Stimulated activated CD8-positive, alpha-beta memory T cell treated with anti-CD3 and anti-CD28 coated beads, Interleukin-15, amount 100 ng/mL, for 48 hours (primary cell): ENCODE data around the gene MRTFB.
A peak's percentile ranks its signal among the peaks of the same experiment; 100 is the strongest.

ENCODE experiments used
- DNase-seq, 2 donors: peaks; one replicate each; pipeline ENCODE4 v3.0.0-alpha.2; 2020; ENCODE audit warnings: low read depth in 2 of 2

MRTFB gene

DNA sequence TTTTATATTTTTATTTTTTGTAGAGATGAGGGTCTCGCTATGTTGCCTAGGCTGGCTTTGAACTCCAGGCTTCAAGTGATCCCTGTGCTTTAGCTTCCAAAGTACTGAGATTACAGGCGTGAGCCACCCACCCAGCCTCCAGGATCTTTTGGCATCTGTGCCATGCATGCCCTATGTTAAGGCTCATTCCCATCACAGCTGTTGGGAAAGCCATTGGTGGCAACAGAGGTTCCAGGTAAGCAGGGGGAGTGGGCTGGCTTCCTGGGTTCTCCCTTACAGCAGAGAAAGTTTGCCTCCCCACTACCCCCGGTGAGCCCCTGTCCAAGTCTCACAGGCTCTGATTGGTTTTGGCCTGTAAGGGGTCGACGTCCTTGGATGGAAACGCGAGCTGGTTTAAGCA lies 8.9 kb upstream of the MRTFB start:
- DNase-seq, result no peak

DNA sequence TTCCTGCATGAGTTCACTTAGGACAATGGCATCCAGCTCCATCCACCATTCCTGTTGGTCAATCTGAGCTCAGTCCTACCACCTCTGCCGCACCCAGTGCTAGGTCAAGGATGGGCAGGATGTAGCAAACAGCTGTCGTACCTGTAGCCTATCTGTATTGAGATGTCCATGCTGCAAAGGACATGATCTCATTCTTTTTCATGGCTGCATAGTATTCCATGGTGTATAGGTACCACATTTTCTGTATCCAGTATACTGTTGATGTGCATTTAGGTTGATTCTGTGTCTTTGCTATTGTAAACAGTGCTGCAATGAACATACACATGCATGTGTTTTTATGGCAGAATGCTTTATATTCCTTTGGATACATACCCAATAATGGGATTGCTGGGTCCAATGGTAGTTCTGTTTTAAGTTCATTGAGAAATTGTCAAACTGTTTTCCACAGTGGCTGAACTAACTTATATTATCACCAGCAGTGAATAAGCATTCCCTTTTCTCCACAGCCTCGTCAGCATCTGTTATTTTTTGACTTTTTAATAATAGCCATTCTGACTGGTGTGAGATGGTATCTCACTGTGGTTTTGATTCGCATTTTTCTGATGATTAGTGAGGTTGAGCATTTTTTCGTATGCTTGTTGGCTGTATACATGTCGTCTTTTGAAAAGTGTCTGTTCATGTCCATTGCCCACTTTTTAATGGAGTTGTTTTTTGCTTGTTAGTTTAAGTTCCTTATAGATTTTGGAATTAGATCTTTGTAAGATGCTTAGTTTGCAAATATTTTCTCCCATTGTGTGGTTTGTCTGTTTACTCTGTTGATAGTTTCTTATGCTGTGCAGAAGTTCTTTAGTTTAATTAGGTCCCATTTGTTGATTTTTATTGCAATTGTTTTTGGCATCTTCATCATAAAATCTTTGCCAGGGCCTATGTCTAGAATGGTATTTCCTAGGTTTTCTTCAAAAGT lies 7.2 kb upstream of the MRTFB start:
- DNase-seq, result no peak

DNA sequence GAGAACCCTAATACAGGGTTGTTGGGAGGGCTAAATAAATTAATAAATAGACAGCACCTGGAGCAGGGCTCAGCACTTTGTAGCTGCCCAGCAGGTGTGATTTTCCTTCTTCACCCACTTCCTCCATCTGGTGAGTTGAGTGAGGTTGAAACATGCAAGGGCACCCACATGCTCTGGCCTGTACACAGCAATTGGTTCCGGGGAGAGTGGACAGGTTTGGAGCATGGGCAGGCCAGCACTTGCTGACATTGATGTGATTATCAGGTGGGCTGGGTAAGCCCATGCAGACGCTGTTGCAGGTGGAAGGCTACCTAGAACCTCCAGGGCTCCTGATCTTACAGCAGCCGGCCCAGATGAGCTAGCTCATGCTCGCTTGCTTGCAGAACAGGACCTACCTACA lies 1.3 kb upstream of the MRTFB start:
- DNase-seq, result no peak

DNA sequence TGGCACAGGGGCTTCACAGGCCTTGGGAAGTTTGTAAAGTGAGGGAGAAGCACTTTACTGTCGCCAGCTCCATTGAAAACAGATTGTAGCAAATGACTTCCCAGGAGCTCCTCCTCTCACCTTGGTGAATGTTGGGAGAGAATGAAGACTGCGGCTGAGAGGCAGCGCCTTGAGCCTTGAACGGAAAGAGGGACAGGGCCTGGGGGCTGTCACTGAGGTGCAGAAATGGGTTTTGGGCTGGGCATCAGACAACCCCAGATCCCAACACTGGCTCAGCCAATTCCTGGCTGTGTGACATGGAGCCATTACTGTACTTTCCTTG lies 603 bp upstream of the MRTFB start:
- DNase-seq, result no peak

DNA sequence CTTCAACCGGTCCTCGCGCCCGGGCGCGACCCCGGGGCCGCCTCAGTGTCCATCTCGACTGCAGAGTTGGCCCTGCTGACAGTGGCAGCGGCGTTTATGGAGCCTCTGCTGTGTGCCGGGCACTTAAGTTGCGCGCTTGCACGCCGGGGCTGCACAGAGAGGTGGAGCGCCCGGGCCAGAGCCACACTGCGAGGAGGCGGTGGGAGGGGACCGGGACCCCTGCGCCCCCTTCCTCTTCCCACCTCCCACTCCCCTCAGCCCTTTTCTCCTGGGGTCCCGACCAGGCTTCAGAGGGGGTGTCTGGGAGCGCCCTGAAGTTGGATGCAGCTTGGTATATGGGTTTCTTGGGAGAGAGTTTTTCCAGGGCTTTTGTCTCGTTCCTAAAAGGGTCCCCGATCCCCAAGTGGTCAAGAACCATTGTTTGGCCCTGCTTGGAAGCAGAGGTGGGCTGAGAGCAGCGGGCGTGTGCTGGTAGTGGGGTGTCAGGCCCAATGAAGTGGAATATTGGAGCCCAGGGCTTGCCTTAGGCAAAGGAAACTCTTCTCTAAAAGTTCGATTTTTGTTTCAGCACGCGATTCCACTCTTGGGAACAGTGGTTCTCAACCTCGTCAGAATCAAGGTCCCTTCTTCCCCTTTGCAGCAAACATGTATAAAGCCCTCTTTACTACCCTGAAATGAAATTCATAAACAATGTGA lies 605 bp downstream of the MRTFB start:
- DNase-seq, result peak in 1 of 2 donors; percentile 7

DNA sequence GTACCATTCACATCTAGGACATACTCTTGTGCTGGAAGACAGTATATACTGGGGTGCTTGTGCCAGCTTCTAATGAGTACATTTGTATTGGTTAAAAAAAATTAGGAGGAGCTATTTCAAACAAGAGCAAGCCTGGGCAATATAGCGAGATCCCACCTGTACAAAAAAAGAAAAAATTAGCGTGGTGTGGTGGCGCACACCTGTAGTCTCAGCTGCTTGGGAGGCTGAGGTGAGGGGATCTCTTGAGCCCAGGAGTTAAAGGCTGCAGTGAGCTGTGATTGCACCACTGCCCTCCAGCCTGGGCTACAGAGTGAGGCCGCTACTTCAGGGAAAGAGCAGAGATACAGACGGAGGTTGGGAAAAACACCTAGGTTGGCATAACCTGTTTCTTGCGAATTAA lies 1.2 kb downstream of the MRTFB start:
- no peak for DNase-seq

DNA sequence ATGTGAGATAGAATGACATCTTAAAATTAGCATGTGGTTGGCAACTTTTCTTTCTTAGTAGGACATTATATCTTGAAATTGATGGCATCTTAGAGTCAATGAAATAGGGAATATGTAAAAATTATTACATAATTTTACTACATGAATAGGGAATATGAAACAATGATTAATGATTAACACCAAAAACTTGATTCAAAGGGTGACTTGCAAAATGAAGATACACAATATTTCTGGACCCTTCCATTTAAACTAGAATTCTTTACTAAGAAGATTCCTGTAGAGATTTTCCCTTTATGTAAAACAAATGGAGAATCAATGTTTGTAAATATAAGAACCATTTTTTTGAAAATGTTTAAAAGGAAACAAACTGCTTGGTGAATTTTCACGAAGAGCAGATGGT lies 3.4 kb downstream of the MRTFB start:
- no peak for DNase-seq

DNA sequence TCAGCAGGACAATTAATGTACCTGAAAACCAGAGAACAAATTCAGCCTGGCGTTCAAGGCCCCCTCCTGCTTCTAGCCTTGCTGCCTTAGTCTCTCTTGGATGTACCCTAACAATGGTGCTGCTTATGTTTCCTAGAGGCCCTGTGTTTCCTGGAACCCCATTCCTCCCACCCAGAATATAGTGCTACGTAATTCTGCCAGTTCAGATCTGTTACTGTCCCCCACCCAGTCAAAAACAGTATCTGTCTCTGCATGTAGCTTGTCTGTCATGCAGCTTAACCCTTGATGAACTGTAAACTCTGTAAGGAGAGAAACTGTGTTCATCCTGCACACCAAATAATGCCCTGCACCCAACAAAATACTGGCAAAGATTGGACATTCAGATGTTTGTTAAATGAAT lies 6.8 kb downstream of the MRTFB start:
- no peak for DNase-seq

DNA sequence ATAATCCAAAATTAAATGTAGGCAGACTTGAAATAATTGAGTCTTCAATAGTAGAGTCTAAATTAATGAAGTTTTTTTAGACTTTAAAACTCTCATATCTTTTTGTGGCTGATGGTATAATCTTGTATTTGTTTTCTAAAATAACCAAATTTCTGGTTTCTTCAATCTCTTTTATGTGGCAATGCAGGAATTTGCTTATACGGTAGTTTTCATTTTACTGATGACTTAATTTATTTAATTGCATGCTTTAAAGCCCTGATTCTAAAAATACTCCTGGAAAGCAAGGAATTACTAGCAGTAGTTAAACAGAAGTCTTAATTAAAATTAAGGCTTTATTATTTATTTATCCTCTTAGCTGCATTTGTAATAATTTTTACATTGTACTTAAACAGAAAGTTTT lies 15.4 kb downstream of the MRTFB start:
- DNase-seq, result no peak

DNA sequence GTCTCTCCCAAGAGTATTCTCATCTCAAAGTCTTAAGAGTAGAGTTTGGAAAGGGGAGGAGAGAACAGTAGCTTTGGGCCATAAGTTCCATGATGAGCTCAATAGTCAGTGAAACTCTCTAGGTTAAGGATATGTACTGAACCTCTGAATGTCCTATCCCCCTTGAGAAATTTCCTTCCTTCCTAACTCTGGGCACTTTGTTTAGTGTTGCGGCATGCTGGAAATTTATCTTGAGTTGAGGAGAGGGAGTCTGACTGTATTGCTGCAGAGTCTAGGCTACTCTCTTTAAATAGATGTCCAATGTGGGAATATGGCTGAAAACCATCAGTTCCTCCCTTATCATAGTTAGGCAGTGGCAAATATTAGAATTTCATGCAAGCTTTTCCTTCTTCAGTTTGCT lies 16.1 kb downstream of the MRTFB start:
- DNase-seq, result no peak

DNA sequence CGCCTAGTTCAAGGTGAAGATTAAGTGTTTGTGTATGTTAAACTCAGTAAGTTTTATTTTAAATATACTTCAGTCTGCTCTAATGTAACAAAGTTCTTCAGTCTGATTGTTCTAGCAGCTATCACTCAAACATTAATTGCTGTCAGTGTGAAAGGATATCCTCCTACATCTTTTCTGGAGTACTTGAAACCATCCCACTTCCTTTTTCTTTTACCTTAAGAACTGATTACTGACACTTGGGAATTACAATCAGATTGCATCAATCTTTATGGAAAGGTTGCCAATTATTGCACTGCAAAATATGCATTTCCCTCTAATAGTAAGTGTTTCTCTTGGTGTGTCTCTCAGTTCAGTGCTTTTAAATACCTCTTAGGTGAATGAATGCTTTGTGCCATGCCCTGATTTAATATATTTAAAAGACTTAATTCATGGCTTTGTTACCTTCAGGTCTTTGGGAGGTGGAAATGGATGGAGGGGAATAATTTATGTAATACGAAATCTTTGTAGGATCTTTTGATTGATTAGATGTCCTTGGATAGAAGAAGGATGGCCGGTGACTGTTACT lies 16.6 kb downstream of the MRTFB start:
- DNase-seq, result no peak

DNA sequence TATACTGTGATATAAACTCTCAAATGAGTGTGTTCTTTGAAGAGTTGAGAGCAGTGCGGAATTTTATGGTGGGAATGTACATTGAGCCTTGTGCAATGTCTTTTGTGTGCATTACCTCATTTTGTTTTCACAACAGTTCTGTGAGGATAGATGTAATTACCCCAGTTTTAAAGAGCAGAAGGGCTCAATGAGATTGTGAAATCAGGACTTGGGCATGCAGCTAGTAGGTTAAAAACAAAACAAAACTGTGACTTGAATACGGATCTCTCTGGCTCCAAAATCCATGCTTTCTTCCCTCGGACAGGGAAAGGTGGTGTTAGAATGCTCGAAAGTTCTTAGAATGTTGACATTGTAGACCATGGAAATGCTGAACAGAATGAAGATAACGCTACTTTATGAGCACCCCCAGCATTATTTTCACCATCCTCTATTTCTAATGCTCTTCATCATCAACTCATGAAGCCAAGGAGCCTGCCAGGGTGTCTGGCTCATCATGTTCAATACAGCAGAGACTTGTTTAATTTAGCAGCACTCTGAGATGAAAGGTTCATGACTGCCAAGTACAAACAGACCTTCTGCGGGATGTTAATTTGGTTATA lies 17.1 kb downstream of the MRTFB start:
- no peak for DNase-seq

DNA sequence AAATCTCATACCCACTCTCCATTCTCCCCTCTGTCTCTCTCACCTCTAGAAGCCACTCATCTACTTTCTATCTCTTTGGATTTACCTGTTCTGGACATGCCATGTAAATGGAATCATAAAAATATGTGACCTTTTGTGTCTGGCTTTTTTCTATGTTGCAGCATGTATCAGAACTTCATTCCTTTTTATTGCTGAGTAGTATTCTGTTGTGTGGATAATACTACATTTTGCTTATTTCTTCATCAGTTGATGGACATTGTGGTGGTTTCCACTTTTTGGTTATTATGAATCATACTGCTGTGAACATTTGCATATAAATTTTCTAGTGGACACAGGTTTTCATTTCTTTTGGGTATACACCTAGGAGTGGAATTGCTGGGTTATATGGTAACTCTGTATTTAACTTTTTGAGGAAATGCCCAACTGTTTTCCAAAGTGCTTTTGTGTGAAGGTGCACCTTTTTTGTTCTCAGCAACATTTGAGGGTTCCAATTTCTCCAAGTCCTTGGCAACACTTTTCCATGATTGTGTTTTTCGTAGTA lies 18.2 kb downstream of the MRTFB start:
- no peak for DNase-seq

DNA sequence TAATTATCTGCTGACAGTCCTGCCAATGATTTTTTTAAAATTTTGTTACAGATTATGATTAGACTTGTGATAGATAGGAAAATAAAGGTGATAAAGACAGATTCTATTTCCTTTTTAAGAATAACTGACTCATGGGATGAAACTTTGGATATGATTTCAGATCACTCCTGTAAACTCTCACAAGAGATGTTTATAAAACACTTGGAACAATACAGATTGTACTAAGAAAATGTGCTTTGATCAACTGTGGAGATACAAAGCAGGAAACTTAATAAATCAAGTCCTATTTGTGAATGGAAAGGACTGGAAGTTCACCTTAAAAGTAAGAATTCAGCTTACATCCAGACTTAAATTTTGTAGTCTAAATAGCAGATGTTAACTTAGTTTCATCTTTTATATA lies 21.4 kb downstream of the MRTFB start:
- DNase-seq, result no peak

DNA sequence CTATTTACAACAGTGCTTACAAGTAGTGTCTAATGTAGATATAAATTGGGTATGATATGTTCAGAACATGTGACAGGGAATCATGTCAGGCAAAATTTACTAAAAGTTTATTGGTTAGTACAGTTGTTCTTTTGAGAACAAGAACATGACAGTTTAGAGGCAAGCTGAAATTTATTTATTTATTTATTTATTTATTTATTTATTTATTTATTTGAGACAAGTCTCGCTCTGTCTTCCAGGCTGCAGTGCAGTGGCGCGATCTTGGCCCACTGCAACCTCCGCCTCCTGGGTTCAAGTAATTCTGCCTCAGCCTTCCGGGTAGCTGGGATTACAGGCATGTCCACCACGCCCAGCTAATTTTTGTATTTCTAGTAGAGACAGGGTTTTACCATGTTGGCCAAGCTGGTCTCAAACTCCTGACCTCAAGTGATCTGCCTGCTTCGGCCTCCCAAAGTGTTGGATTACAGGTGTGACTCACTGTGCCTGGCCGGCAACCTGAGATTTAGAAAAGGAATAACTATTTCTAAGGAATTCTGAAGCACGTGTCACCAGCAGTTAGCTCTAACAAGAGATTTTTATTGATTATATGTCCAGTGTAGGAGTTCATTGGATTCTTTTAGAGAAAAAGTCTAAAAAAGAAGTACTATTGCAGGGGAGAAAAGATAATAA lies 24.9 kb downstream of the MRTFB start:
- no peak for DNase-seq

DNA sequence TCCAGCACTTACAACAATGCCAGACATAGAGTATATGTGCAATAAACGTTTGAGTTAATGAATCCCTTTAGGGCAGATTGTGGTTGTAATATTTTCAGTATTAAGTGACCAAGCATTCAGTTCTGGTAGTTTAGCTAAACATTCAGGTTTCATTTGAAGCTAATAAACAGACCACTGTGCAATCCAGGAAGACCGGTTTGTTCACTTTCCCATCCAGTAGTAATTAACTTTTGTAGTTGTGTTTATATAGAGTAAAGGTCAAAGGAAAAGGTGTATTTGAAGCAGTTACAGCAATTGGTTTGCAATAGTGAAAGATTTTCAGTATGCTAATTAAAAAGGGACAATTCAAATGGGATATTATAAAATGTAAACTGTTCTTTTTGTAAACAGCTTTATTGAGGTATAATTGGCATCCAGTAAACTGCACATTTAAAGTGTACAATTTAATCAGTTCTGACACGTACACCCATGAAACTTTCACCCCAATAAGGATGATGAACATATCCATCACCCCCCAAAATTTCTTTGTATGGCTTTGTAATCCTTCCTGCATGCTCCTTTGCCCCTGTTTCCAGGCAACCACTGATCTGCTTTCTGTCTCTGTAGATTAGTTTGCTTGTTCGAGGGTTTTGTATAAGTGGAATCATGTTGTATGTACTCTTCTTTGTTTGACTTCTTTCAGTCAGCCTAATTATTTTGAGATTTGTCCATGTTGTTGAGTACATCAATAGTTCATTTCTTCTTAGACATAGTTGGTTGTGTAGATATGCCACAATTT lies 26.3 kb downstream of the MRTFB start:
- DNase-seq, result no peak

DNA sequence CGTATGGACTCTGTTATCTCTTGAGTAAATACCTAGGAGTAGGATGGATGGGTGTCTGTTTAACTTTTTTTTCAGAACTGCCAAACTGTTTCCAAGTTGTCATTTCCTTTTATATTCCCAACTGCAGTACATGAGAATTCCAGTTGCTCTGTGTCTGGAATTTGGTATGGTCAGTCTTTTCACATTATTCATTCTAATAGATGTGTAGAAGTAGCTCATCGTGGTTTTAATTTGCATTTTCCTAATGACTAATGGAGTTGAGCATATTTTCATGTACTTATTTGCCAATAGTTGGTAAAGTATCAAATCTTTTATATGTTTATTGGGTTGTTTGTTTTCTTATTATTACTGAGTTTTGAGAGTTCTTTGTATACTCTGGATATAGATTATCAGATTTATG lies 27.0 kb downstream of the MRTFB start:
- no peak for DNase-seq

DNA sequence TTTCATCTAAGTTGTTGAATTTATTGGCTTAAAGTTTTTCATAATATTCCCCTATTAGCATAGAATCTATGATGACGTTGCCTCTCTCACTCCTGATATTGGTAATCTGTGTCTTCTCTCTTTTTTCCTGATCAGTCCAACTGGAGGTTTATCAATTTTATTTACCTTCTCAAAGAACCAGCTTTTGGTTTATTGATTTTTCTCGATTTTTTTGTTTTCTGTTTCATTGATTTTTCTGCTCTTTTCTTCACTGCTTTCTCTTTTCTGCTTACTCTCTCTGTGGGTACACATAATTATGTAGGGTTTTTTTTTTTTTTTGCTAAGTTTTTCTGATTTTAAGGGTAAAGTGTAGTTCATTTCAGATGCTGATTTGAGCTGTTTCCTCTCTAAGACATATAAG lies 29.7 kb downstream of the MRTFB start:
- no peak for DNase-seq

DNA sequence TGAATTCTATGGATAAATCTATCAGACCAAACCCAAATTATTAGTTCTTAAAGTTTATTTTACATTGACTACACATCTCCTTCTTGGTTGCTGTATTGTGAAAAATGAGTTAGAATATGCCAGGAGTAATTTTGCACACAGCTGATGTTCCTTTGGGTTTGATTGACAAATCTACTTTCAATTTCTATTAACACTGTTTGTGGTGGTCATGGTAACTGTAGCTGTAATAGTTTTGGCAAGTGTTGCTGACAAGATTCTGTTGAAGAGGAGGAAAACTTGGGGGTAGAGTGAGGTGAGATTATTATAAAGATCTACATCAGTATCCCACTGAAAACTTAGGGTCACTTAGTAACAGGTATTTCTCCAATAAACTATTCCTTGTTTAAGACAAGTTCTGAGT lies 30.3 kb downstream of the MRTFB start:
- DNase-seq, result no peak

DNA sequence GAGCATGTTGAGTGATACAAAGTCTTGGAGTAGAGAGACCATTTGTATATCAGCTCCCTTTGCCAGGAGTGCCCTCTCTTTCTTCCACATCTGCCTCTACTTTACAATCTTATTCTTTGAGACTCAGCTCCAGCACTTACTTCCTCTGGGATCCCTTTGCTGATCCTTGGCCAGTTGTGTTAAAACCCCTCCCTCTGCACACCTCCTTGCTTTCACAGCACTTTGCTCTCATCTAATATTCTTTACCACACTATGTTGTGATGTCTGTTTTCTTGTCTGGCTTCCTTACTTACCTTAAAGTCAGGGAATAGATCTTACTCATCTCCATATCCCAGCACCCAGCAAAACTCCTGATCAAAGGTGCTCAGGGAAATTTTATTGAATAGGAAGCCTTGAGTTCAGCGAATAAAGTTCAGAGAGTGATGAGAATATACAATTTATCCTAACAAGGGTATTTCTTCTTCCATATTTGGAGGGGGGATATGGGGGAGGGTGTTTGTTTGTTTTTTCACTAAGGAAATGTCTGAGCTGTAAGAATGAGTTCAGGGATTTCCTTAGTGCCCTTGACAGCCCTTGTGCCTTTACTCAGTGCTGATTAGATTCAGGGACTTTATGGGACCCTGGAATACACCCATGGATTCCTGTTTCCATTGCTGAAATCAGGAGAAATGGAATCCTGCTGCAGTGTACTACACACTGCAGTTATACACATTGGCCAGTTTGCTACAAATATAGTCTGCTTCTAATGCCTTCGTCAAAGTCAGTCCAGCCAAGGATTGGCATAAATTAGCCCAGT lies 32.0 kb downstream of the MRTFB start:
- no peak for DNase-seq
